Measurements from ENCODE around the gene MAP6D1. TPM values are rescaled to one million over a fixed set of nuclear protein-coding genes. Genes with fewer than 3 reads are reported as not detected.

The MAP6D1 gene
- total RNA-seq, result 0.57 and 1.4 TPM in 2 replicates

GRCh38 chr3:183825456-183826161 is at the start of gene MAP6D1:
TSS of gene MAP6D1 (minus strand) at chr3:183825577. CDS start at chr3:183825547, 30 bp downstream.
- intact Hi-C loops (cut with micrococcal nuclease), result no loop called here

GRCh38 chr3:183873914-183874313 is 48.5 kb upstream of the MAP6D1 start:
- intact Hi-C loops (cut with micrococcal nuclease), result no loop called here

- intact Hi-C loops (cut with micrococcal nuclease), result no loop called here
Measured at GRCh38 chr3:183871541-183871940, 46.2 kb upstream of the MAP6D1 start.

- intact Hi-C loops (cut with micrococcal nuclease), result no loop called here
Measured at GRCh38 chr3:183870563-183870962, 45.2 kb upstream of the MAP6D1 start.

- intact Hi-C loops (cut with micrococcal nuclease), result no loop called here
Measured at GRCh38 chr3:183868796-183869195, 43.4 kb upstream of the MAP6D1 start.

GRCh38 chr3:183862610-183863009 is 37.2 kb upstream of the MAP6D1 start:
- intact Hi-C loops (cut with micrococcal nuclease), result no loop called here

- intact Hi-C loops (cut with micrococcal nuclease), result no loop called here
Measured at GRCh38 chr3:183857863-183858262, 32.5 kb upstream of the MAP6D1 start.

GRCh38 chr3:183854318-183855035 is 29.1 kb upstream of the MAP6D1 start:
- intact Hi-C loops (cut with micrococcal nuclease), result no loop called here

GRCh38 chr3:183845608-183846288 is 20.4 kb upstream of the MAP6D1 start:
- intact Hi-C loops (cut with micrococcal nuclease), result no loop called here

- intact Hi-C loops (cut with micrococcal nuclease), result no loop called here
Measured at GRCh38 chr3:183845090-183845489, 19.7 kb upstream of the MAP6D1 start.

- intact Hi-C loops (cut with micrococcal nuclease), result no loop called here
Measured at GRCh38 chr3:183844606-183845005, 19.2 kb upstream of the MAP6D1 start.

GRCh38 chr3:183839751-183840150 is 14.4 kb upstream of the MAP6D1 start:
- intact Hi-C loops (cut with micrococcal nuclease), result no loop called here

- intact Hi-C loops (cut with micrococcal nuclease), result no loop called here
Measured at GRCh38 chr3:183837894-183838293, 12.5 kb upstream of the MAP6D1 start.

- intact Hi-C loops (cut with micrococcal nuclease), result no loop called here
Measured at GRCh38 chr3:183837390-183837789, 12.0 kb upstream of the MAP6D1 start.

GRCh38 chr3:183833516-183833915 is 8.1 kb upstream of the MAP6D1 start:
- intact Hi-C loops (cut with micrococcal nuclease), result no loop called here

GRCh38 chr3:183830187-183830586 is 4.8 kb upstream of the MAP6D1 start:
- intact Hi-C loops (cut with micrococcal nuclease), result no loop called here

- intact Hi-C loops (cut with micrococcal nuclease), result no loop called here
Measured at GRCh38 chr3:183829466-183829865, 4.1 kb upstream of the MAP6D1 start.

GRCh38 chr3:183828538-183828870 is 3.1 kb upstream of the MAP6D1 start:
- intact Hi-C loops (cut with micrococcal nuclease), result no loop called here

GRCh38 chr3:183827809-183828537 is 2.6 kb upstream of the MAP6D1 start:
- intact Hi-C loops (cut with micrococcal nuclease), result no loop called here

GRCh38 chr3:183826448-183827250 is 1.3 kb upstream of the MAP6D1 start:
- intact Hi-C loops (cut with micrococcal nuclease), result no loop called here
